ENCODE data around the gene ELP5.

The ELP5 gene

GRCh38 chr17:7219229-7219811, 32.7 kb upstream of the ELP5 start:
- FAIRE-seq, result no peak

GRCh38 chr17:7219812-7220592, 32.0 kb upstream of the ELP5 start, which contains the start of the genes ACADVL and DLG4:
ACADVL (plus strand) TSS chr17:7219938; CDS start chr17:7219985, 47 bp downstream.
DLG4 (minus strand) TSS chr17:7219836.
- peak; percentile 33 for FAIRE-seq

GRCh38 chr17:7220593-7221277, 31.3 kb upstream of the ELP5 start:
- no peak for FAIRE-seq

GRCh38 chr17:7221278-7222092, 30.5 kb upstream of the ELP5 start:
- FAIRE-seq, result no peak

- no peak for FAIRE-seq
Measured at GRCh38 chr17:7222093-7222971, 29.7 kb upstream of the ELP5 start.

- no peak for FAIRE-seq
Measured at GRCh38 chr17:7222972-7223292, 29.1 kb upstream of the ELP5 start.

- no peak for FAIRE-seq
Measured at GRCh38 chr17:7223375-7223774, 28.6 kb upstream of the ELP5 start.

- FAIRE-seq, result no peak
Measured at GRCh38 chr17:7224110-7224509, 27.9 kb upstream of the ELP5 start.

GRCh38 chr17:7224661-7225111, 27.3 kb upstream of the ELP5 start:
- no peak for FAIRE-seq

- FAIRE-seq, result no peak
Measured at GRCh38 chr17:7225711-7226331, 26.2 kb upstream of the ELP5 start.

- no peak for FAIRE-seq
Measured at GRCh38 chr17:7226721-7227710, 25.0 kb upstream of the ELP5 start.

GRCh38 chr17:7228920-7229319, 23.1 kb upstream of the ELP5 start:
- FAIRE-seq, result no peak

- no peak for FAIRE-seq
Measured at GRCh38 chr17:7229504-7229903, 22.5 kb upstream of the ELP5 start.

- FAIRE-seq, result no peak
Measured at GRCh38 chr17:7232114-7232513, 19.9 kb upstream of the ELP5 start.

GRCh38 chr17:7233701-7234082, 18.3 kb upstream of the ELP5 start:
- no peak for FAIRE-seq

GRCh38 chr17:7234083-7234951, 17.7 kb upstream of the ELP5 start, which contains the start of gene DVL2:
DVL2 (minus strand) TSS chr17:7234517; CDS start chr17:7234262, 255 bp downstream.
- peak; percentile 31 for FAIRE-seq

GRCh38 chr17:7235693-7236665, 16.0 kb upstream of the ELP5 start:
- FAIRE-seq, result no peak

GRCh38 chr17:7236808-7237207, 15.2 kb upstream of the ELP5 start:
- FAIRE-seq, result no peak

All from endometrium (tissue), 2 donors.